AG04450 (cell line): ENCODE measurements around the gene CCDC3. TPM values are rescaled to one million over a fixed set of nuclear protein-coding genes. Genes with fewer than 3 reads are reported as not detected.
A peak's percentile ranks its signal among the peaks of the same experiment; 100 is the strongest.

Experiments
- CTCF ChIA-PET: fragments of 300-600, 350-600 bp; formaldehyde crosslinking; extraction: SDS; loops from one replicate; lab custom pipeline; 2022; ENCODE audit warnings: antibody characterized with exemption, inconsistent platforms; lab: Charles Lee
- POLR2A ChIA-PET: fragments of 350-600 bp; formaldehyde crosslinking; extraction: SDS; loops from one replicate; lab custom pipeline; 2021; ENCODE audit warnings: antibody characterized with exemption, inconsistent platforms; lab: Yijun Ruan, JAX
- DNase-seq: peaks from one replicate; pipeline ENCODE4 v3.0.0-alpha.2; 2011; ENCODE audit warnings: low read depth, low spot score
- H3K27ac ChIP-seq: one replicate; pipeline ENCODE4 v1.5.1; 2012; ENCODE audit warnings: low read depth, low read length, control low read depth
- H3K27me3 ChIP-seq: one replicate; pipeline ENCODE4 v1.6.0; 2012; ENCODE audit warnings: low read length; ENCODE audit not compliant: control insufficient read depth, insufficient read depth
- H3K4me3 ChIP-seq: 2 replicates; pipeline ENCODE4 v1.5.1; 2011; ENCODE audit warnings: mild to moderate bottlenecking, low read depth, low read length, control low read depth
- H3K9me3 ChIP-seq: 2 replicates; pipeline ENCODE4 v1.5.1; 2012; ENCODE audit warnings: low read length; ENCODE audit not compliant: control insufficient read depth, insufficient read depth
- polyA plus RNA-seq: library from polyadenylated mRNA; depleted of rRNA; stranded (reverse); fragments of >200 nt; gene quantifications from 2 replicates; pipeline ENCODE4 v1.2.3, GENCODE V29; 2011
- TF ChIP-seq, protein P1 (sequence below): IDR thresholded peaks from 2 replicates; pipeline ENCODE4 v1.5.1; 2011; ENCODE audit warnings: low read depth, low read length, control low read depth, inconsistent platforms

The CCDC3 gene
- polyA plus RNA-seq, 1 experiment: 3.3 TPM

DNA sequence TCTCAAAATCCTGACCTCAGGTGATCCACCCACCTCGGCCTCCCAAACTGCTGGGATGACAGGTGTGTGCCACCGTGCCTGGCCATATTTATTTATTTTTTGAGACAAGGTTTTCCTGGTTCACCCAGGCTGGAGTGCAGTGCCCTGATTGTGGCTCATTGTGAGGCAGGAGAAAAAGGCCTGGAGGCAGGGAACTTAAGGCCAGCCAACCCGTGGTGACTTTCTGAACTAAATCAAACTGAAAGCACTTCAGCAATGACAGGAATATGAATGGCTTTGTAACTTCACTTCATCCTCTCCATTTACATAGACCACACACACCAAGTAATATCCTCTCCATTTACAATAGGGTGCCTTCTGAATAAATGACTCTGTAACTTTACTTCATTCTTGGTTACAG, 124.4 kb downstream of the CCDC3 start:
- ChIA-PET POLR2A (no interaction called here), CTCF (no interaction called here)

GRCh38 chr10:12876266-12876665, 125.2 kb downstream of the CCDC3 start:
- H3K4me3 ChIP-seq: no peak overlapping the region
- DNase-seq: no peak

More for the DNA sequence above, 124.4 kb downstream of the CCDC3 start:
- no peak for DNase-seq
- TF ChIP-seq, protein P1, sequence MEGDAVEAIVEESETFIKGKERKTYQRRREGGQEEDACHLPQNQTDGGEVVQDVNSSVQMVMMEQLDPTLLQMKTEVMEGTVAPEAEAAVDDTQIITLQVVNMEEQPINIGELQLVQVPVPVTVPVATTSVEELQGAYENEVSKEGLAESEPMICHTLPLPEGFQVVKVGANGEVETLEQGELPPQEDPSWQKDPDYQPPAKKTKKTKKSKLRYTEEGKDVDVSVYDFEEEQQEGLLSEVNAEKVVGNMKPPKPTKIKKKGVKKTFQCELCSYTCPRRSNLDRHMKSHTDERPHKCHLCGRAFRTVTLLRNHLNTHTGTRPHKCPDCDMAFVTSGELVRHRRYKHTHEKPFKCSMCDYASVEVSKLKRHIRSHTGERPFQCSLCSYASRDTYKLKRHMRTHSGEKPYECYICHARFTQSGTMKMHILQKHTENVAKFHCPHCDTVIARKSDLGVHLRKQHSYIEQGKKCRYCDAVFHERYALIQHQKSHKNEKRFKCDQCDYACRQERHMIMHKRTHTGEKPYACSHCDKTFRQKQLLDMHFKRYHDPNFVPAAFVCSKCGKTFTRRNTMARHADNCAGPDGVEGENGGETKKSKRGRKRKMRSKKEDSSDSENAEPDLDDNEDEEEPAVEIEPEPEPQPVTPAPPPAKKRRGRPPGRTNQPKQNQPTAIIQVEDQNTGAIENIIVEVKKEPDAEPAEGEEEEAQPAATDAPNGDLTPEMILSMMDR: no peak
- H3K27me3 ChIP-seq: peaks cover 8% of the 10 kb centered on the region
- H3K9me3 ChIP-seq: no peaks in the 10 kb centered on the region
- H3K4me3 ChIP-seq: no peak overlapping the region
- H3K27ac ChIP-seq: no peak overlapping the region

DNA sequence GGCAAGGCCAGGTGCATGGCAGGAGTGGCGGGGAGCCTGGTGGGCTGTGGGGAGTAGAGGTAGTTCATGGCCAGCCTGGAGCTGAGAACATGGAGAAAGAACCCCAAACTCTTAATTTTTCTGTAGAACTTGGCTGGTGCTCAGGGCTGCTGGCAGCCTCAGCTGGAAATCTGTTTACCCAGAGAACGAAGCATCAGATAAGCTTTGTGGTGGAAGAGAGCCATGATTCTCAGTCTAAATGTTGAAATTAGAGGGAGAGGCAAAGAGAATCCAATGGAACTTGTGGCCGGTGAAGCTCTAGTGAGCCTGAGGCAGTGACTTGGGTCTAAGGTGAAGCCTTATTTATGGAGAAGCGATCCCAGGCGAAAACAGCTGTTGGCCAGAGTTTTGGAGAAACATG, 126.4 kb downstream of the CCDC3 start:
- peak; percentile 4 for DNase-seq
- H3K27ac ChIP-seq: no peak overlapping the region
- H3K27me3 ChIP-seq: peaks cover 7% of the 10 kb centered on the region
- H3K9me3 ChIP-seq: no peaks in the 10 kb centered on the region
- TF ChIP-seq, protein P1: no peak
- ChIA-PET POLR2A (interaction anchor here (0.6 kb wide), 1 partner anchor 191 kb away, joined by 3 read pairs; no protein-coding TSS in a partner anchor), CTCF (interaction anchor here (1.0 kb wide), 1 partner anchor 27 kb away, joined by 3 read pairs; no protein-coding TSS in a partner anchor)
- no peak overlapping the region for H3K4me3 ChIP-seq

More at GRCh38 chr10:12876266-12876665, 125.2 kb downstream of the CCDC3 start:
- no peak overlapping the region for H3K27ac ChIP-seq
- peaks cover 7% of the 10 kb centered on the region for H3K27me3 ChIP-seq
- TF ChIP-seq, protein P1: no peak
- ChIA-PET CTCF (no interaction called here), POLR2A (no interaction called here)
- H3K9me3 ChIP-seq: no peaks in the 10 kb centered on the region

DNA sequence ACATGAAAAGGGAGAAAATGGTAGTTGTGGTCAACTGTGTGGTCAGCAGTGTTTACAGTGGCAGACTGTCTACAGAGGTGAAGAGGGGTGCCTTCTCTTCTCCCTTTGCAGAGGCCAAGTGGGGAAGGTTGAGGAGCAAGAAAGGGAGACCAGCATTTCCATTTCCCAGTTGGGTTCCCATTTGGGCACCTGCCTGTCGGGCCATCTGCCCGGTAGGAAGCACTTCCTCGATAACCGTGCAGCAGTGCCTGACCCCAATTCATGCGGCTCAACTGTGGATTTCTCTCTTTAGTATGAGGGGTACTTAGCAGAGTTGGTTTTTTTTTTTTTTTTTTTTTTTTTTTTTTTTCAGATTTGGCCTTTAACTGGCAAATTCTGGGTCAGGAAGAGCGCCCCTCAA, 127.0 kb downstream of the CCDC3 start:
- Histone ChIP-seq H3K9me3 (no peaks in the 10 kb centered on the region), H3K27ac (no peak overlapping the region), H3K4me3 (no peak overlapping the region), H3K27me3 (peaks cover 7% of the 10 kb centered on the region)
- TF ChIP-seq, protein P1: no peak
- CTCF ChIA-PET: interaction anchor here (1.0 kb wide), 1 partner anchor 28 kb away, joined by 3 read pairs; no protein-coding TSS in a partner anchor
- POLR2A ChIA-PET: no interaction called here
- DNase-seq: no peak

GRCh38 chr10:12873172-12873571, 128.3 kb downstream of the CCDC3 start:
- Histone ChIP-seq H3K9me3 (no peaks in the 10 kb centered on the region; the same call in 1 of the 2 replicates), H3K27me3 (peaks cover 4% of the 10 kb centered on the region), H3K4me3 (no peak overlapping the region), H3K27ac (no peak overlapping the region)
- no peak for DNase-seq
- POLR2A ChIA-PET: no interaction called here
- CTCF ChIA-PET: no interaction called here
- TF ChIP-seq, protein P1: no peak
